ENCODE results near the gene ACLY. TPM values are rescaled to one million over a fixed set of nuclear protein-coding genes. Genes with fewer than 3 reads are reported as not detected.

Gene ACLY
- total and polyA plus RNA-seq, 2 of the 13 experiments (the other 11 are each of a cell fraction or from before 2014, with no cell fraction given), result 111 to 218 TPM

GRCh38 chr17:41966463-41967140 is 47.9 kb upstream of the ACLY start, which contains the start of gene CNP (continued):
- TF ChIP-seq DZIP1 (CRISPR knock-in tag; IDR thresholded peaks at IDR 0.05) (peak; percentile 66; the same call in 1 of the 2 replicates), ZNF10 (CRISPR knock-in tag; IDR thresholded peaks at IDR 0.05; ENCODE audit: borderline replicate concordance, low read depth) (no peak), ZNF383 (CRISPR knock-in tag; IDR thresholded peaks at IDR 0.05; ENCODE audit: borderline replicate concordance) (no peak), ZBTB39 (CRISPR knock-in tag; IDR thresholded peaks at IDR 0.05) (no peak), ZNF629 (CRISPR knock-in tag; conservative IDR thresholded peaks at IDR 0.05) (no peak), ZFP62 (CRISPR knock-in tag; IDR thresholded peaks at IDR 0.05) (no peak), ZNF251 (CRISPR knock-in tag; IDR thresholded peaks at IDR 0.05) (peak; percentile 38; the same call in 1 of the 2 replicates), ZNF101 (CRISPR knock-in tag; IDR thresholded peaks at IDR 0.05; ENCODE audit: borderline replicate concordance, low read depth) (no peak), REPIN1 (CRISPR knock-in tag; IDR thresholded peaks at IDR 0.05; ENCODE audit: borderline replicate concordance, low read depth) (no peak; the same call in 1 of the 2 replicates), ZNF121 (CRISPR knock-in tag; IDR thresholded peaks at IDR 0.05) (no peak), ZHX1 (CRISPR knock-in tag; IDR thresholded peaks at IDR 0.05; ENCODE audit: low read depth) (peak; percentile 83; the same call in 1 of the 2 replicates), PHB2 (IDR thresholded peaks at IDR 0.05; ENCODE audit: partially characterized antibody) (no peak), ZIK1 (CRISPR knock-in tag; IDR thresholded peaks at IDR 0.05; ENCODE audit: borderline replicate concordance, low read depth) (peak; percentile 71; the same call in 1 of the 2 replicates), IKZF4 (CRISPR knock-in tag; IDR thresholded peaks at IDR 0.05; ENCODE audit: borderline replicate concordance, low read depth, not compliant biosample characterization) (peak; percentile 80), ZNF761 (CRISPR knock-in tag; conservative IDR thresholded peaks at IDR 0.05) (no peak), JUNB (CRISPR knock-in tag; IDR thresholded peaks at IDR 0.05; ENCODE audit: borderline replicate concordance) (0 out of 2 replicates have a peak, but pooled peaks have one; percentile 37), GPN1 (CRISPR knock-in tag; IDR thresholded peaks at IDR 0.05; ENCODE audit: borderline replicate concordance) (no peak), ZNF326 (CRISPR knock-in tag; IDR thresholded peaks at IDR 0.05; ENCODE audit: borderline replicate concordance) (0 out of 2 replicates have a peak, but pooled peaks have one; percentile 7), CREB3 (CRISPR knock-in tag; IDR thresholded peaks at IDR 0.05) (peak; percentile 95), ZNF607 (CRISPR knock-in tag; IDR thresholded peaks at IDR 0.05; ENCODE audit: borderline replicate concordance) (peak; percentile 96; the same call in 1 of the 2 replicates)

All from HepG2 (cell line).